B cell (primary cell): ENCODE measurements around the gene SCN8A. TPM values are rescaled to one million over a fixed set of nuclear protein-coding genes. Genes with fewer than 3 reads are reported as not detected.

Experiments
- ATAC-seq: fragments of 200-7000 bp; cut with Tn5 transposase; one replicate; pipeline ENCODE4 v1.10.0; 2021; ENCODE audit warnings: low read depth, mild to moderate bottlenecking, moderate number of reproducible peaks, moderate library complexity
- CTCF ChIA-PET: fragments of 350-600 bp; sonication (Branson Sonifier 250); formaldehyde crosslinking; loops from one replicate; lab custom pipeline; 2021; ENCODE audit warnings: antibody characterized with exemption, inconsistent platforms; lab: Charles Lee
- POLR2A ChIA-PET: fragments of 350-600 bp; sonication (Branson Sonifier 250); formaldehyde crosslinking; loops from one replicate; lab custom pipeline; 2021; ENCODE audit warnings: antibody characterized with exemption; lab: Charles Lee
- DNase-seq: peaks from one replicate; pipeline ENCODE4 v3.0.0; 2013
- H2AFZ ChIP-seq: 2 replicates; pipeline ENCODE4 v1.6.1; 2012; ENCODE audit warnings: mild to moderate bottlenecking, low read depth, low read length; ENCODE audit not compliant: insufficient read depth, poor library complexity, severe bottlenecking
- H3K27ac ChIP-seq, 2 donors: 1 replicate in 1 of 2; 2 replicates in 1 of 2; pipeline ENCODE4 v1.5.1; 2012 to 2013; ENCODE audit warnings: low read length in 2 of 2, mild to moderate bottlenecking in 2 of 2, moderate library complexity in 1 of 2
- H3K27me3 ChIP-seq, 4 experiments: fragments of 200-600 bp in 1 of 4; sonication (generic) in 1 of 4; replicated peaks in 1 of 4; 1 replicate in 2 of 4; 2 replicates in 2 of 4; pipeline versions ENCODE4 v1.6.1 to v1.7.0; 2013 to 2016; ENCODE audit warnings: low read length in 3 of 4, mild to moderate bottlenecking in 2 of 4, mixed read lengths in 1 of 4, moderate library complexity in 1 of 4; ENCODE audit not compliant: insufficient read depth in 4 of 4, control insufficient read depth in 3 of 4; ENCODE audit errors: control extremely low read depth in 1 of 4
- H3K36me3 ChIP-seq, 2 experiments: replicated peaks in 1 of 2; 1 replicate in 1 of 2; 2 replicates in 1 of 2; pipeline versions ENCODE4 v1.6.1 to v1.7.1; 2013; ENCODE audit warnings: low read length in 1 of 2; ENCODE audit not compliant: insufficient read depth in 2 of 2, control insufficient read depth in 1 of 2; ENCODE audit errors: control extremely low read depth in 1 of 2, extremely low read depth in 1 of 2
- H3K4me1 ChIP-seq, 2 donors: fragments of 200-600 bp in 1 of 2; sonication (generic) in 1 of 2; 1 replicate in 1 of 2; 2 replicates in 1 of 2; pipeline versions ENCODE4 v1.5.1 to v1.6.1; 2013 to 2017; ENCODE audit warnings: low read length in 2 of 2; ENCODE audit not compliant: control insufficient read depth in 2 of 2, insufficient read depth in 2 of 2
- H3K4me2 ChIP-seq: replicated peaks from 2 replicates; pipeline ENCODE3; 2012; ENCODE audit warnings: mild to moderate bottlenecking, low read depth, low read length; ENCODE audit not compliant: poor library complexity, severe bottlenecking
- H3K4me3 ChIP-seq, 5 experiments: fragments of 200-600 bp in 1 of 5; sonication (generic) in 1 of 5; 1 replicate in 3 of 5; 2 replicates in 2 of 5; pipeline versions ENCODE4 v1.5.1 to v1.7.0; 2011 to 2016; ENCODE audit warnings: low read length in 4 of 5, mild to moderate bottlenecking in 4 of 5, low read depth in 2 of 5, control low read depth in 1 of 5, moderate library complexity in 1 of 5; ENCODE audit not compliant: insufficient read depth in 1 of 5; ENCODE audit errors: control extremely low read depth in 1 of 5, extremely low read depth in 1 of 5
- H3K79me2 ChIP-seq: fragments of 200-600 bp; sonication (generic); one replicate; pipeline ENCODE4 v1.6.0; 2016; ENCODE audit warnings: low read length; ENCODE audit not compliant: control insufficient read depth, insufficient read depth
- H3K9ac ChIP-seq: fragments of 200-600 bp; sonication (generic); 2 replicates; pipeline ENCODE4 v1.6.1; 2017; ENCODE audit warnings: mild to moderate bottlenecking, low read length, moderate library complexity
- H3K9me3 ChIP-seq, 3 donors: one replicate each; pipeline versions ENCODE4 v1.6.1 to v1.7.1; 2013; ENCODE audit warnings: low read length in 2 of 3; ENCODE audit not compliant: control insufficient read depth in 2 of 3, insufficient read depth in 1 of 3; ENCODE audit errors: control extremely low read depth in 1 of 3
- H4K20me1 ChIP-seq: 2 replicates; pipeline ENCODE4 v1.6.0; 2012; ENCODE audit warnings: mild to moderate bottlenecking, low read length; ENCODE audit not compliant: insufficient read depth, control insufficient read depth, poor library complexity, severe bottlenecking
- H3K27ac Mint-ChIP-seq: one replicate; pipeline ENCODE4 v1.8.0; 2021; ENCODE audit warnings: mixed read lengths
- H3K27me3 Mint-ChIP-seq: one replicate; pipeline ENCODE4 v1.8.0; 2021; ENCODE audit warnings: mixed read lengths
- H3K4me1 Mint-ChIP-seq: one replicate; pipeline ENCODE4 v1.8.0; 2021; ENCODE audit warnings: mixed read lengths
- H3K4me3 Mint-ChIP-seq: one replicate; pipeline ENCODE4 v1.8.0; 2021; ENCODE audit warnings: mixed read lengths
- H3K9me3 Mint-ChIP-seq: one replicate; pipeline ENCODE4 v1.8.0; 2022; ENCODE audit warnings: mixed read lengths; ENCODE audit not compliant: insufficient read depth
- EZH2 ChIP-seq: IDR thresholded peaks from 2 replicates; pipeline ENCODE4 v1.6.1; 2012; ENCODE audit warnings: borderline replicate concordance, low read depth, mild to moderate bottlenecking, moderate library complexity, low read length; ENCODE audit not compliant: insufficient read depth, poor library complexity, severe bottlenecking
- WGBS: methylation state at CpG from one replicate; pipeline ENCODE4 v1.1.5; 2013; ENCODE audit warnings: missing lambda C conversion rate; ENCODE audit not compliant: insufficient coverage; 5-methylcytosine and 5-hydroxymethylcytosine counted together
- intact Hi-C: fragments of 100-400 bp; cut with micrococcal nuclease; formaldehyde crosslinking; loops from one replicate; pipeline ENCODE4 v1.10.0; 2022
- polyA plus RNA-seq: library from polyadenylated mRNA; depleted of rRNA; stranded (reverse); fragments of >200 nt; gene quantifications from 2 replicates; pipeline ENCODE4 v1.2.3, GENCODE V29; 2012
- total RNA-seq, 2 donors: library from RNA; stranded (reverse); fragments of 120-200 nt in 1 of 2; gene quantifications; 1 replicate in 1 of 2; 2 replicates in 1 of 2; pipeline versions ENCODE4 v1.2.3 to v1.2.4, GENCODE V29; 2013 to 2022
- TF ChIP-seq, protein P1 (sequence below): fragments of 200-600 bp; IDR thresholded peaks from one replicate; pipeline ENCODE4 v1.8.0; 2022; ENCODE audit warnings: antibody characterized with exemption, mild to moderate bottlenecking

SCN8A gene
- total and polyA plus RNA-seq, 2 donors (not counting 1 experiment from before 2014, with no cell fraction given): 0.78 to 1.0 TPM

GRCh38 chr12:51667269-51667668 is 76.2 kb downstream of the SCN8A start:
- H3K27me3 ChIP-seq: no peaks in the 10 kb centered on the region
- intact Hi-C loops: no loop called here
- H3K9ac ChIP-seq: no peak overlapping the region
- no peak overlapping the region for H3K4me3 ChIP-seq
- ATAC-seq (no peak), DNase-seq (no peak)
- CTCF ChIA-PET: no interaction called here
- H4K20me1 ChIP-seq: no peaks in the 10 kb centered on the region
- H3K36me3 ChIP-seq: no peaks in the 10 kb centered on the region
- H3K79me2 ChIP-seq: no peaks in the 10 kb centered on the region
- no peak overlapping the region for H3K27ac ChIP-seq
- H3K4me1 ChIP-seq: no peaks in the 10 kb centered on the region
- Mint-ChIP-seq H3K9me3 (no peaks in the 10 kb centered on the region), H3K27ac (no peak overlapping the region), H3K4me1 (no peaks in the 10 kb centered on the region), H3K4me3 (no peak overlapping the region), H3K27me3 (peaks cover 15% of the 10 kb centered on the region)
- WGBS: no CpG with 5 or more reads among the region's 2 CpGs
- no peak overlapping the region for H2AFZ ChIP-seq
- H3K9me3 ChIP-seq: no peaks in the 10 kb centered on the region
- no peak for TF ChIP-seq EZH2
- TF ChIP-seq, protein P1, sequence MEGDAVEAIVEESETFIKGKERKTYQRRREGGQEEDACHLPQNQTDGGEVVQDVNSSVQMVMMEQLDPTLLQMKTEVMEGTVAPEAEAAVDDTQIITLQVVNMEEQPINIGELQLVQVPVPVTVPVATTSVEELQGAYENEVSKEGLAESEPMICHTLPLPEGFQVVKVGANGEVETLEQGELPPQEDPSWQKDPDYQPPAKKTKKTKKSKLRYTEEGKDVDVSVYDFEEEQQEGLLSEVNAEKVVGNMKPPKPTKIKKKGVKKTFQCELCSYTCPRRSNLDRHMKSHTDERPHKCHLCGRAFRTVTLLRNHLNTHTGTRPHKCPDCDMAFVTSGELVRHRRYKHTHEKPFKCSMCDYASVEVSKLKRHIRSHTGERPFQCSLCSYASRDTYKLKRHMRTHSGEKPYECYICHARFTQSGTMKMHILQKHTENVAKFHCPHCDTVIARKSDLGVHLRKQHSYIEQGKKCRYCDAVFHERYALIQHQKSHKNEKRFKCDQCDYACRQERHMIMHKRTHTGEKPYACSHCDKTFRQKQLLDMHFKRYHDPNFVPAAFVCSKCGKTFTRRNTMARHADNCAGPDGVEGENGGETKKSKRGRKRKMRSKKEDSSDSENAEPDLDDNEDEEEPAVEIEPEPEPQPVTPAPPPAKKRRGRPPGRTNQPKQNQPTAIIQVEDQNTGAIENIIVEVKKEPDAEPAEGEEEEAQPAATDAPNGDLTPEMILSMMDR: no peak
- H3K4me2 ChIP-seq: no peak overlapping the region
- POLR2A ChIA-PET: no interaction called here

DNA sequence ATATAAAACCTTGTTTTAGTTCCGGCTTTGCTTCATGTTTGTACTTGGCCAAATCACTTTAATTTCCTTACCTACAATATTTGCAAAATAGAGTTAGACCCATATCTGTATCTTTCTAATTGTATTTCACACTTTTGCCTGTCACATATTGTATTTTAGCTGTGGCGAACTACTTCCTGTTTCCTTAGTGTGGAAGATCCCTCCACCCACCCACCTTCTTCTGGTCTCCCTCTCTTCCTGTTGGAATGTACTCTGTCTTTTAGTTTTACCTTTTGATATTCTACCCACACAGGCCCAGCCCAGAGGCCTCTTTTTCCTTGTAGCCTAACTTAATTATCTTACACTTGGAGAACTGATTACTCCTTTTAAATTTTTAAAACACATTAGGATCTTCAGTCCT is 78.2 kb downstream of the SCN8A start:
- ATAC-seq (no peak), DNase-seq (no peak)
- Histone ChIP-seq H3K27ac (no peak overlapping the region), H2AFZ (no peak overlapping the region), H3K9me3 (no peaks in the 10 kb centered on the region), H3K36me3 (no peaks in the 10 kb centered on the region), H3K4me2 (no peak overlapping the region), H4K20me1 (no peaks in the 10 kb centered on the region), H3K27me3 (no peaks in the 10 kb centered on the region), H3K4me3 (no peak overlapping the region), H3K79me2 (no peaks in the 10 kb centered on the region), H3K4me1 (no peaks in the 10 kb centered on the region), H3K9ac (no peak overlapping the region)
- ChIA-PET CTCF (no interaction called here), POLR2A (no interaction called here)
- no peaks in the 10 kb centered on the region for H3K4me1 Mint-ChIP-seq
- H3K27ac Mint-ChIP-seq: no peak overlapping the region
- intact Hi-C loops: no loop called here
- no peak overlapping the region for H3K4me3 Mint-ChIP-seq
- no peak for TF ChIP-seq EZH2
- TF ChIP-seq, protein P1: no peak
- 22% methylated on average over 1 of the region's 2 CpGs for WGBS
- peaks cover 18% of the 10 kb centered on the region for H3K27me3 Mint-ChIP-seq
- H3K9me3 Mint-ChIP-seq: no peaks in the 10 kb centered on the region
